Endodermal cell (in vitro differentiated cells): ENCODE measurements around the gene AP5S1. TPM values are rescaled to one million over a fixed set of nuclear protein-coding genes. Genes with fewer than 3 reads are reported as not detected.

Source experiments
- DNase-seq: peaks from one replicate; pipeline ENCODE4 v3.0.0-alpha.2; 2017
- H3K27ac ChIP-seq: 2 replicates; pipeline ENCODE4 v1.5.1; 2013; ENCODE audit warnings: mild to moderate bottlenecking, low read depth, low read length, moderate library complexity
- H3K27me3 ChIP-seq: 2 replicates; pipeline ENCODE4 v1.6.1; 2013; ENCODE audit warnings: mild to moderate bottlenecking, low read length, moderate library complexity; ENCODE audit not compliant: insufficient read depth, control insufficient read depth, poor library complexity, severe bottlenecking
- H3K36me3 ChIP-seq: 2 replicates; pipeline ENCODE4 v1.7.0; 2013; ENCODE audit warnings: mild to moderate bottlenecking, low read length, moderate library complexity; ENCODE audit not compliant: control insufficient read depth, insufficient read depth
- H3K4me1 ChIP-seq: one replicate; pipeline ENCODE4 v1.7.0; 2013; ENCODE audit warnings: low read length; ENCODE audit not compliant: control insufficient read depth, insufficient read depth
- H3K4me3 ChIP-seq: 2 replicates; pipeline ENCODE4 v1.5.1; 2013; ENCODE audit warnings: mild to moderate bottlenecking, low read length, moderate library complexity
- H3K9ac ChIP-seq: 2 replicates; pipeline ENCODE4 v1.6.1; 2013; ENCODE audit warnings: mild to moderate bottlenecking, low read length, moderate library complexity; ENCODE audit not compliant: poor library complexity, severe bottlenecking; ENCODE audit errors: extremely low read depth
- H3K9me3 ChIP-seq: 2 replicates; pipeline ENCODE4 v1.6.1; 2013; ENCODE audit warnings: mild to moderate bottlenecking, low read length, moderate library complexity; ENCODE audit not compliant: control insufficient read depth
- H3K27ac Mint-ChIP-seq: 2 replicates; pipeline ENCODE4 v1.8.0; 2020; ENCODE audit warnings: mixed read lengths
- H3K27me3 Mint-ChIP-seq: 2 replicates; pipeline ENCODE4 v1.8.0; 2021; ENCODE audit warnings: mild to moderate bottlenecking, mixed read lengths; ENCODE audit not compliant: insufficient read depth
- H3K36me3 Mint-ChIP-seq: 2 replicates; pipeline ENCODE4 v1.8.0; 2020; ENCODE audit warnings: low read depth, mixed read lengths
- H3K4me1 Mint-ChIP-seq: 2 replicates; pipeline ENCODE4 v1.8.0; 2020; ENCODE audit warnings: mixed read lengths
- H3K4me3 Mint-ChIP-seq: 2 replicates; pipeline ENCODE4 v1.8.0; 2020; ENCODE audit warnings: mild to moderate bottlenecking, moderate library complexity, mixed read lengths
- H3K9me3 Mint-ChIP-seq: 2 replicates; pipeline ENCODE4 v1.8.0; 2020; ENCODE audit warnings: mild to moderate bottlenecking, mixed read lengths
- CTCF ChIP-seq: fragments of 200-600 bp; sonication (generic); conservative IDR thresholded peaks from 2 replicates; pipeline ENCODE4 v1.5.0; 2021; ENCODE audit warnings: antibody characterized with exemption, mild to moderate bottlenecking
- WGBS, 2 experiments: methylation state at CpG; one replicate each; pipeline versions ENCODE4 v1.1.5 to v1.1.7; 2013; ENCODE audit warnings: missing lambda C conversion rate in 2 of 2, mixed read lengths in 1 of 2; ENCODE audit not compliant: insufficient coverage in 1 of 2, insufficient read length in 1 of 2; 5-methylcytosine and 5-hydroxymethylcytosine counted together
- long read RNA-seq, 4 experiments: library from polyadenylated mRNA in 2 of 4; library from RNA in 1 of 4; library from capped mRNA in 1 of 4; stranded (forward) in 3 of 4; unstranded in 1 of 4; transcript quantifications; one replicate each; pipeline ENCODE4 v2.0.0, GENCODE V29; 2020 to 2021; ENCODE audit warnings: inconsistent platforms in 1 of 4
- polyA plus RNA-seq, 2 experiments: library from polyadenylated mRNA; stranded (reverse); fragments of 50-300 nt; gene quantifications; one replicate each; pipeline ENCODE4 v1.2.3, GENCODE V29; 2013
- total RNA-seq, 2 donors: library from RNA; stranded (reverse); fragmentation: NEBNext Ultra II Directional in 1 of 2; extraction: Animal tissue kit (Norgen Biotek cat#: 25700) in 1 of 2; gene quantifications; 2 replicates in 1 of 2; 3 replicates in 1 of 2; pipeline ENCODE4 v1.2.1, GENCODE V29; 2021

AP5S1 gene
- total RNA-seq = 1 to 10 TPM; 5.1 to 6.1 TPM
- polyA plus RNA-seq (2013, experiment 1 of 2) = 4.1 TPM
- polyA plus RNA-seq (2013, experiment 2 of 2) = 3.8 TPM
- long read RNA-seq, experiment 1, full-length matches to known transcripts = 1 of 3 reads
- long read RNA-seq, experiment 1, partial matches to known transcripts = 0 of 3 reads
- long read RNA-seq, experiment 1, other reads (novel, unspliced or antisense) = 2 of 3 reads
- long read RNA-seq, experiment 2, full-length matches to known transcripts = 5 of 5 reads
- long read RNA-seq, experiment 2, partial matches to known transcripts = 0 of 5 reads
- long read RNA-seq, experiment 2, other reads (novel, unspliced or antisense) = 0 of 5 reads
- long read RNA-seq, experiment 3, full-length matches to known transcripts = 12 of 12 reads
- long read RNA-seq, experiment 3, partial matches to known transcripts = 0 of 12 reads
- long read RNA-seq, experiment 3, other reads (novel, unspliced or antisense) = 0 of 12 reads
- long read RNA-seq, experiment 4, full-length matches to known transcripts = 5 of 5 reads
- long read RNA-seq, experiment 4, partial matches to known transcripts = 0 of 5 reads
- long read RNA-seq, experiment 4, other reads (novel, unspliced or antisense) = 0 of 5 reads

DNA sequence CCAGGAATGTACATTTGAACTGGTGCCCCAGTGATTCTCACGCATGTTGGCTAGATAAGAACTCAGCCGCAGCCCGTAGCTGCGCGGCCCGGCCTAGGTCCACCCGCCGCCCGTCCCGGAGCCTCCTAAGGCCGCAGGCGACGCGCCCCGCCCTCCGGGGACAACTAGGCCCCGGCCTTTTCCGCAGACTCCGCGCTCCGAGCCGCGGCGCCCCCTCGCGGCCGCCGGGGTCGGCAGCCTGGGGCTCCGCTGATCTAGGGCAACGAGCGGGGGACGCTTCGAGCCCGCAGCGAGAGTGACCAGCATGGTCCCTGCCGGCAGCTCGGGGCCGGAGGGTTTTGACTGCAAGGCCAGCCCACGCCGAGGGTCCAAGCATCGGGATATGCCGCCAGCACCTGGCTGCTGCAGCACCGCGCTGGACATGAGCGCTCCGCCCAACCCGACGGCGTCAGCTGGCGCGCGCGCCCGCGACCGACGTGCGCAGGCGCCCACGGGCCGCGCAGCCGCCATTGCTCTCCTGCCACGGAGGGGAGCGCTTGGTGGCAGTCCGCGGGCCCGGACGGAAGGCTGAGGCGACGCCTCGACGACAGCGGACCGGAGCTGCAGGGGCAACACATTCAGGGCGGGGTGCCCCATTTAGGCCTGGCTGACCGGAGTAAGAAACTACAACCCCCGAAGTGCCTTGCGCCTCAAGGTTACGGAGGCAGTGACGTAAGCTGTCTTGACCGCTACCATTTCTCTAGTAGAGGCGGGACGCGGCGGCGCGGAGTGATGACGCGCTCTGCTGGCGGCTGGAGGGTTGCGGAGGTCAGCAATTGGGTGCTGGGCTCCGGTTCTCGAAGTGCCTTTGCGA lies at the start of gene AP5S1:
AP5S1 (plus strand) TSS at position 500 of the 853 bp plus-strand sequence. CDS start 1,571 bp downstream, outside the sequence.
- peak within 1 kb of the TSS; percentile 97 for H3K27ac ChIP-seq
- H3K4me3 ChIP-seq = peak within 1 kb of the TSS; percentile 91
- H3K36me3 Mint-ChIP-seq = peaks cover 4% of the 10 kb centered on the region
- H3K27ac Mint-ChIP-seq = peak within 1 kb of the TSS; percentile 94
- WGBS, 2 experiments = 0 to 1% methylated on average over 44 to 96 of the region's 96 CpGs
- no peaks in the 10 kb centered on the region for H3K9me3 Mint-ChIP-seq
- H3K9ac ChIP-seq = peak within 1 kb of the TSS; percentile 97
- H3K36me3 ChIP-seq = peaks cover 11% of the 10 kb centered on the region
- H3K4me3 Mint-ChIP-seq = peak within 1 kb of the TSS; percentile 78
- H3K27me3 ChIP-seq = no peaks in the 10 kb centered on the region
- H3K4me1 Mint-ChIP-seq = peaks cover 2% of the 10 kb centered on the region
- DNase-seq = peak; percentile 99
- peaks cover 8% of the 10 kb centered on the region for H3K27me3 Mint-ChIP-seq
- no peaks in the 10 kb centered on the region for H3K9me3 ChIP-seq
- peak; percentile 99 for TF ChIP-seq CTCF
- H3K4me1 ChIP-seq = peaks cover 4% of the 10 kb centered on the region

DNA sequence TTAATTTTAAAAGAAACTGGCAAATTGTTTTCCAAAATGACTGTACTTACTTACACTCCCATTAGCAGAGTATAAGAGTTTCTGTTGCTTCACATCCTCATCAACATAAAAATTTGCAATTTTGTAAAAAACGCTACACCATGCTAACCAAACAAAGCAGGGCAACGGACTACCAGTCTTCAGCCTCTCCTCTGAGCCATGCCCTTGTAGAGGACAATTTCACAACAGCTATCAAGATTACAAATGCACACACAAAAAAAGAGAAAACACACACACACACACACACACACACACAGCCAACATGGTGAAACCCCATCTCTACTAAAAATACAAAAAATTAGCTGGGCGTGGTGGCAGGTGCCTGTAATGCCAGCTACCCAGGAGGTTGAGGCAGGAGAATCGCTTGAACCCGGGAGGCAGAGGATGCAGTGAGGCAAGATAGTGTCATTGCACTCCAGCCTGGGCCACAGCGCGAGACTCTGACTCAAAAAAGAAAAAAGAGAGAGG lies 48.7 kb upstream of the AP5S1 start:
- no peak overlapping the region for H3K27ac ChIP-seq
- no peak overlapping the region for H3K27ac Mint-ChIP-seq

More for the DNA sequence above, 48.7 kb upstream of the AP5S1 start:
- no peaks in the 10 kb centered on the region for H3K9me3 ChIP-seq
- H3K4me3 Mint-ChIP-seq = no peak overlapping the region
- H3K27me3 ChIP-seq = peaks cover 18% of the 10 kb centered on the region
- no peaks in the 10 kb centered on the region for H3K36me3 Mint-ChIP-seq
- peaks cover 51% of the 10 kb centered on the region for H3K27me3 Mint-ChIP-seq
- no peak for DNase-seq
- no peaks in the 10 kb centered on the region for H3K4me1 ChIP-seq
- H3K4me1 Mint-ChIP-seq = peaks cover 3% of the 10 kb centered on the region
- 78 to 83% methylated on average over 3 to 7 of the region's 7 CpGs for WGBS, 2 experiments
- H3K36me3 ChIP-seq = no peaks in the 10 kb centered on the region
- no peaks in the 10 kb centered on the region for H3K9me3 Mint-ChIP-seq
- no peak for TF ChIP-seq CTCF
- no peak overlapping the region for H3K9ac ChIP-seq
- no peak overlapping the region for H3K4me3 ChIP-seq
